NCI-H1092 (cell line): Measurements from ENCODE around the gene DGKI.
A peak's percentile ranks its signal among the peaks of the same experiment; 100 is the strongest.
"Not testable (repeated sequence)": the region's sequence is repeated elsewhere in the genome, so short reads cannot be mapped to it uniquely, and the experiment has no call there.

Source experiments
- DNase-seq: peaks from one replicate; lab custom pipeline; 2025; lab: John Stamatoyannopoulos, UW

Gene DGKI

DNA sequence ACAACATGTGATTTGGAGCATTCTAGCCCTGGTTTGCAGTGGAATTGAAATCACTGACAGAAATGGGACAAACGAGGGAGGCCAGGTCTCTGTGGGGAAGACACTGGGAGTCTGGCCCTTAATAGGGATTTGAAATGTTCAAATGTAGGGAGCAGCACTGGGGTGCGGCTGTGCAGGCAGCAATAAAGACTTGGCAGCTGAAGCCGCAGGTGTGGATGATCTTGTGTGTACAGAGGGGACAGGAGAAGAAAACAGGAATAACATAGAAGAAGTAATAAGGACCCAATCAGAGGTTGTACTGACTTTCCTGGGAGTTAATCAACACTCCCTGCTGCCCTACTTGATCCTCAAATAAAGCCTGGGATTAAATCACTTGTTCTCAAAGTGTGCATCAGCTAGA, 375.6 kb downstream of the DGKI start:
- DNase-seq: no peak

DNA sequence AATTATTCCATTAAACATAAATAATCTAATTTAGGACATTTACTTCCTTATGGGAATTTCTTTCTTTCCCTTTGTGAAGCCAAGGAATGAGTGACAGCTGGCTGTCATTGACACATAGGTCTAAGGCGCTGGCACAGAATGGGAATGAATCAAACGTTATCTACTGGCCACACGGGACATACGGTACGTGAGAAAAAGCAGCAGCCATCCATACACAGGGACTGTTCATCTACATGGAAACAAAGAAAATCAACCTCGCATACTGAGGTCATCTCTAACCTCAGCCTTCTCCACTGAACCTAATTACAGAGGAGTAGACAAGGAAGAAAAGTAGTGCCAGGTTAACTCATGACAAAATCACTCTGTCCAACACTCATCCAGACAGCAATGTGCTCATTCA, 376.9 kb downstream of the DGKI start:
- no peak for DNase-seq

DNA sequence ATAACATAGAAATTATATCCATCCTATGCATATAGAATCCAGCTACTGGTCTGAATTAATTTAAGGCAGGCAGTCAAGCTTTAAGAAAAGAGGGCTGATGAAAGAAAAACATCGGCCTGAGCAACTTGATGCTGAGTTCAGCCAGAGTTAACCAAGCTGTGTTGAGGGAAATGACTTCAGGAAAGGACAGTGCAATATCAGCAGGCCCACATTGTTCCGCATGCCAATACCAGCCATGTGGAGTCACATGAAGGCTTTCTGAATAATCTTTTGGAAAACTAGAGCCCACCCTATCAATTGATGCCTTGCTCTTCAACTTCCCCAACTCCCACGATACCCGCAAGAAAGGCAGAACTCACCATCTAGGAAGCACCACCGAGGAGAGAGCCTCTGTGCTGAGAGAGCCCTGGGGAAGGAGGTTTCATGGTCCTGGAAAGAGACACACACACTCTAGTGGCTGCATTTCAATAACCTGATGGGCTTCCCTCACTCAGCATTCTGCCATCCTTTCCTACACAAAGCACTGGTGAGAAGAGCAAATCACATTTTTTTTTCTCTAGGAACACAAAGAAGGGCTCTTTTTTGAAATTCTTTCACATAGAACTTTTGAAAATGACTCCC, 377.5 kb downstream of the DGKI start:
- DNase-seq: no peak

GRCh38 chr7:137462847-137463246, 383.9 kb downstream of the DGKI start:
- DNase-seq: no peak

GRCh38 chr7:137462074-137462715, 384.6 kb downstream of the DGKI start:
- no peak for DNase-seq

DNA sequence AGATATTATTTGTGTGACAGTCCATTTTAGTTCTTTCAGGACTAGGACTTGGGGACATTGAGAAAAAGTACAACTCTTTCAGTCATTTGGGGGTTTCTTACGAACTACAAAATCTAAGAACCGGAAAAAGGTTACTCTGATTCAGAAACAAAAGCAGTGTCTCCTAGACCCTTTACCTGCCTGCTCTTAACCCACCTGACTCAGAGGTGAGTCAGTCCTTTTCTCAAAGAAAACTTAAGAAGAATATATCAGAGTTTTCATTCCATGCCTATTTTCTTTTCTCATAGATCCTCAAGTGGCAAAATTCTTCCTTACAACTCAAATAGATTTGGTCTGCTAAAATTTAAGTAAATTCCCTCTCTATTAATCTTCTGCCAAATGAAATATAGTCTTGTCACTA, 388.4 kb downstream of the DGKI start:
- DNase-seq: no peak

DNA sequence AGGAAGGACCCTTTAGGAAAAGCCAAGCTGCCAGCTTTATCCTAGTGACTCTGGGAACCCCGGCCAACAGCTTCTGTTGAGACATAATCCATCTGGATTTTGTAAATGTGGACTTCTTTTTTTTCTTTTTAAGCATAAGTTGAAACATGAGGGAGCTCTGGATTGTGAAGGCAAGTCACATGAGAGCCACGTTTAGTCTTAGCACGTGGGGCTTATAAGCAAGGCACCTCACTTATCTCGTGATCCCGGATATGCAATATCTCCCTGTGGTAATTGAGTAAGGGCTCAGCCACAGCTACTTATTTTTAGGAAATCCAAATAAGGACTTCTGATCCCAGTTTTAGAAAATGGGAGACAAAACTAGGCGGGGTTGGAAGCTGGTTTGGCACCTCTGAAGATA, 392.0 kb downstream of the DGKI start:
- DNase-seq: no peak

GRCh38 chr7:137454246-137454724, 392.5 kb downstream of the DGKI start:
- peak; percentile 60 for DNase-seq

DNA sequence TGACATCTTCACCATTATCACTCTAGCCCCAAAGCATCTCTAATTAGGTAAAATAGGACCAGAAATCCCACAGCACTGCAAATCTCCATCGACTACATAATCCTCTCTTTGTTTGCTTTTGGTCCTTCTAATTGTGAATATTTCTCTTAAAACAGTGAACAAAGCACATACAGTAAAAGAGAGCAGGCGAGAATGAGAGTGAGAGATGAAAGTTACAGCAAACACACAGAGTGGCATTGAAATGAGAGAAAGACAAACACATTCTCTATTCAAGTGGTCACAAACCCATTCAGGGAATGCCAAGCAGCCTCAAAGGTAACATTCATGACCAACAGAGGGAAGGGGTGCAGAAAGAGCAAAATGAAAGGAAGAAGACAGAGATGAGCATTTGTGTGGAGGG, 393.4 kb downstream of the DGKI start:
- DNase-seq: peak; percentile 90

GRCh38 chr7:137449016-137449415, 397.8 kb downstream of the DGKI start:
- DNase-seq: no peak

DNA sequence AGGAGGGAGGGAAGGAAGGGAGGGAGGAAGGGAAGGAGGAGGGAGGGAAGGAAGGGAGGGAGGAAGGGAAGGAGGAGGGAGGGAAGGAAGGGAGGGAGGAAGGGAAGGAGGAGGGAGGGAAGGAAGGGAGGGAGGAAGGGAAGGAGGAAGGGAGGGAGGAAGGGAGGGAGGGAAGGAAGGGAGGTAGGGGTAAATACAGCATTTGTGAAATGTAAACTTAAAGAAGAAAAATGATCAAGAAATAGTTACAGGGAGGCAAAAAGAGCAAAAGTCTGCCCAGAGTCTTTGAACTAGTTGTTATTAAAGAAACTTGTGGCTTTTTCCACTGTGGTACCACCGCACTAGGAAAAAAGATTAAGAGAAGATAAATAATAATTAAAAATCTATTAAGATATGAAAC, 398.2 kb downstream of the DGKI start:
- not testable (repeated sequence) for DNase-seq

DNA sequence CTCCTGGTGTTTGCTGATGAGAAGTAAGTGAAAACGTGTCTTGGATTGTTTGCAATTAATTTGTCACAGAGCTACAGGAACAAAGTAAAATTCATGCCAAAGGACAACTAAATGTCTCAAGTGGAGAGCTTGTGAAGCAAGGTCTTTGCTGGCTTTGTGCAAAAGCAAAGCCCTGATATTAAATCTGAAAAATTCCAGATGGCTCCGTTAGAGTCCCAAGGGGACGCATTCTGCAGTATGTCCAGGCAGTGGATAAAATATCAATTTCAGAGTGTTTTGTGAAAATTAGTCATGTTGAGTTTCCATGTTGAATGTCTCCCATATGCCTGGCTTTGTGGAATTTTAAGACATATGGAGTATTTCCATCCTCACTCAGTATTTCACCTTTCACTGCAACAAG, 400.7 kb downstream of the DGKI start:
- DNase-seq: no peak

GRCh38 chr7:137445268-137445667, 401.5 kb downstream of the DGKI start:
- no peak for DNase-seq

GRCh38 chr7:137443616-137444015, 403.2 kb downstream of the DGKI start:
- DNase-seq: no peak

- no peak for DNase-seq
These were observed 405.3 kb downstream of the DGKI start for GRCh38 chr7:137441451-137441850.

DNA sequence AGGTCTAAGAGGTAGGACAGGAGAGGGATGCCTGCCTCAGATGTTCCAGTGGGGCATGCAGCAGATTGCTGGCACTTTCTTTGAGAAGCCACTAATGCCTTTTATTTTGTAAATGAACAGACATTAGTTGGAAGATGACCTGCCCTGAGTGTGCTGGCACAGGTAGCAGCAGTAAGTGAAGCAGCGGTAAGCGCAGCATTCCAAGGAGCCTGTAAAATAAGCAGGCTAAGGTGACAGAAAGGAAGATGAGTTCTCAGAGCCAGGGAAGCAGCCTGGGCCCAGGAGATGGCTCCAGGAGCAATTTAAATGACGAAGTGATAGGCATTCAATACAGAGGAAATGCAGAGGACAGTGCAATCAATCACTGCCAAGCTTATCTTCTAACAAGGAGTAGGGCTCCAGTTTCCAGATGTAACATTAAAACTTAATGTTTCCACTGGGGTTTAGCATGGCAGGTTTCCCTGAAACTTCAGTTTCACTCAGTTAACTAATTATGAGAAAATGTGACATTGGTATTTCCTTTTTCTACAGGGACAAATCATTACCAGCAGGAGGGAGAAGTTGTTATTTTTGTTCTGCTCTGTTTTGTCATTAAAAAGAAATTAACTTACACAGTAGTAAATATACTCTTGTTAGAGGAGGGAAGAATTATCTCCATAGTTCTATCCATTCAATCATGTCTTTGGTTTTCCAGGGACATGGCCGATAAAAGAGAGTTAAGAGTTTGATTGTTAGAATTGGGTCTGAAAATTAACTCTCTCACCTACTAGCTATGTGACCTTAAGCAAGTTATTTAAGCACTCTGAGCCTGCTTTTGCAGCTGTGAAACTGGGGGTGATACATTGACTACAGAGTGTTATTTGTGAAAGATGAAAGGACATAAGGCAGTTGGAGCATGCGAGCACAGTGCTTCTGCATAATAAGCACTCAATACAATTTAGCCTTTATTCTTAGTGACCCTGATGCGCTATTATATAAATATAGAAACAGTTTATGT, 406.6 kb downstream of the DGKI start:
- no peak for DNase-seq

GRCh38 chr7:137434946-137435345, 411.8 kb downstream of the DGKI start:
- DNase-seq: no peak

DNA sequence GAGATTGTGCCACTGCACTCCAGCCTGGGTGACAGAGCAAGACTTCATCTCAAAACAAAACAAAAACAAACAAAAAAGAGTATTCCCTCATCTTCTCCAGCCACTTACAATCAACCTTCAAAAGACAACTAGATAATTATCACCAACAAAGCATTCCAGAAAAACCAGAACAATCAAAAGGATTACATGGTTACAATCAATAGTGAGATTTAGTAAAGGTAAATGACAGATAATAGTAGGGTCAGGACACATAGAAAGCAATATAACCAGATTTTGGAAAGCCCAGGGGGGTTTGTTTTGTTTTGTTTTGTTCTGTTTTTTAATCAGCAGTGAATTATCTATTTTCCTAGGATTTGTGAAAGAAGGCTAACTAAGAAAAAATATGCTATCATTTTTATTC, 412.2 kb downstream of the DGKI start:
- no peak for DNase-seq

DNA sequence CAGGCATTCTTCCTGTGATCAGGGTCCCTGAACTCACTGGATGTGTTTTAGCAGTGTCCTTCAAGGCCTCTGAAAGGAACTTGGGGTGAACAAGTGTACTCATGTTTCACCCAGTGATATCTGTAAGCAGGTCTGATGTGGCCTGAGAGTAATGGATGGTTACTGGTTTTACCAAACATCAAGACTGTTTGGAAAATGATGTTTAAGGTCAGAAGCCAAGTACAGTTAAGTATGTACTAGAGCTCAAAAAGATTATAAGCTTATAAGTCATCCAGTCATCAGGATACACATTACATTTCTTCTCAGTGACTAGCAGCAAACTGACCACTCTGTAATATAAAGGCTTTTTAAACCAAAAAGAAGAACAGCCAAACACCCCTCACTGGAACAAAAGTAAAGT, 423.5 kb downstream of the DGKI start:
- no peak for DNase-seq

GRCh38 chr7:137421366-137421765, 425.4 kb downstream of the DGKI start:
- peak; percentile 54 for DNase-seq

- no peak for DNase-seq
These were observed 427.9 kb downstream of the DGKI start for GRCh38 chr7:137418841-137419240.

- no peak for DNase-seq
These were observed 429.3 kb downstream of the DGKI start for GRCh38 chr7:137417464-137417863.

- no peak for DNase-seq
These were observed 432.9 kb downstream of the DGKI start for GRCh38 chr7:137413901-137414300.
